Esophagus muscularis mucosa (tissue), 4 donors: ENCODE measurements around the gene PDE3A.

Experiments
- EP300 ChIP-seq: sonication (generic); formaldehyde crosslinking; IDR thresholded peaks from one replicate; pipeline ENCODE4 v1.6.1; 2017; ENCODE audit warnings: antibody characterized with exemption
- POLR2A ChIP-seq: fragments of 450-650 bp; IDR thresholded peaks from one replicate; pipeline ENCODE4 v1.6.1; 2017; ENCODE audit warnings: antibody characterized with exemption, moderate library complexity, mild to moderate bottlenecking, low read depth
- POLR2AphosphoS5 ChIP-seq, 2 donors: sonication (generic); formaldehyde crosslinking; IDR thresholded peaks; one replicate each; pipeline ENCODE4 v1.6.1; 2017; ENCODE audit warnings: antibody characterized with exemption in 2 of 2
- TF ChIP-seq, protein P1 (sequence below), 3 experiments: fragments of 200-600 bp in 2 of 3; fragments of 450-650 bp in 1 of 3; sonication (generic) in 2 of 3; IDR thresholded peaks; one replicate each; pipeline ENCODE4 v1.5.1; 2017 to 2019; ENCODE audit warnings: antibody characterized with exemption in 3 of 3, mild to moderate bottlenecking in 2 of 3, moderate library complexity in 1 of 3

DNA sequence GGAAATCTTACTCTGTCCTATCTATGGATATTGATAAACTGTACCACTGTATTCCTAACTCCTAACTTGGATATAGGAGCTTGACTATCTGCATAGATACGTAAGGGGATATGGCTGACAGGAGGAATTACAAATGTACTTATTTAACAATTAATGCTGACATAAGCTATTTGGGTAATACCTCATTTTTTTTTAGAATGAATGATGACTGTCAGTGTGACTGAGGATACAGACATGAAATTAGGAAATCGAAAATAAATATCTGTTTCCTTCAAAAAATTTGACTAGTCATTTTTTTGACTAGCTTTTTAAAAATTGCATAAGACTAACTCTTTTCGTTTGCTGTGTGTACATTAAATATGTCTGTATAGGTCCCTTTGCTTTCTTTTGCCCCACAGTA lies 74.9 kb downstream of the PDE3A start:
- no peak for TF ChIP-seq POLR2AphosphoS5 (IDR thresholded peaks at IDR 0.05)
- TF ChIP-seq EP300: no peak
- TF ChIP-seq, protein P1, sequence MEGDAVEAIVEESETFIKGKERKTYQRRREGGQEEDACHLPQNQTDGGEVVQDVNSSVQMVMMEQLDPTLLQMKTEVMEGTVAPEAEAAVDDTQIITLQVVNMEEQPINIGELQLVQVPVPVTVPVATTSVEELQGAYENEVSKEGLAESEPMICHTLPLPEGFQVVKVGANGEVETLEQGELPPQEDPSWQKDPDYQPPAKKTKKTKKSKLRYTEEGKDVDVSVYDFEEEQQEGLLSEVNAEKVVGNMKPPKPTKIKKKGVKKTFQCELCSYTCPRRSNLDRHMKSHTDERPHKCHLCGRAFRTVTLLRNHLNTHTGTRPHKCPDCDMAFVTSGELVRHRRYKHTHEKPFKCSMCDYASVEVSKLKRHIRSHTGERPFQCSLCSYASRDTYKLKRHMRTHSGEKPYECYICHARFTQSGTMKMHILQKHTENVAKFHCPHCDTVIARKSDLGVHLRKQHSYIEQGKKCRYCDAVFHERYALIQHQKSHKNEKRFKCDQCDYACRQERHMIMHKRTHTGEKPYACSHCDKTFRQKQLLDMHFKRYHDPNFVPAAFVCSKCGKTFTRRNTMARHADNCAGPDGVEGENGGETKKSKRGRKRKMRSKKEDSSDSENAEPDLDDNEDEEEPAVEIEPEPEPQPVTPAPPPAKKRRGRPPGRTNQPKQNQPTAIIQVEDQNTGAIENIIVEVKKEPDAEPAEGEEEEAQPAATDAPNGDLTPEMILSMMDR (IDR thresholded peaks at IDR 0.05): no peak
- no peak for TF ChIP-seq POLR2A
